HG03175 (cell line): ENCODE data around the gene RASSF4.

ENCODE experiments used
- ATAC-seq: cut with Tn5 transposase; IDR thresholded peaks from one replicate; pipeline ENCODE4 v1.9.1; 2021; ENCODE audit warnings: mild to moderate bottlenecking, moderate library complexity; ENCODE audit not compliant: unreplicated experiment

RASSF4 gene

DNA sequence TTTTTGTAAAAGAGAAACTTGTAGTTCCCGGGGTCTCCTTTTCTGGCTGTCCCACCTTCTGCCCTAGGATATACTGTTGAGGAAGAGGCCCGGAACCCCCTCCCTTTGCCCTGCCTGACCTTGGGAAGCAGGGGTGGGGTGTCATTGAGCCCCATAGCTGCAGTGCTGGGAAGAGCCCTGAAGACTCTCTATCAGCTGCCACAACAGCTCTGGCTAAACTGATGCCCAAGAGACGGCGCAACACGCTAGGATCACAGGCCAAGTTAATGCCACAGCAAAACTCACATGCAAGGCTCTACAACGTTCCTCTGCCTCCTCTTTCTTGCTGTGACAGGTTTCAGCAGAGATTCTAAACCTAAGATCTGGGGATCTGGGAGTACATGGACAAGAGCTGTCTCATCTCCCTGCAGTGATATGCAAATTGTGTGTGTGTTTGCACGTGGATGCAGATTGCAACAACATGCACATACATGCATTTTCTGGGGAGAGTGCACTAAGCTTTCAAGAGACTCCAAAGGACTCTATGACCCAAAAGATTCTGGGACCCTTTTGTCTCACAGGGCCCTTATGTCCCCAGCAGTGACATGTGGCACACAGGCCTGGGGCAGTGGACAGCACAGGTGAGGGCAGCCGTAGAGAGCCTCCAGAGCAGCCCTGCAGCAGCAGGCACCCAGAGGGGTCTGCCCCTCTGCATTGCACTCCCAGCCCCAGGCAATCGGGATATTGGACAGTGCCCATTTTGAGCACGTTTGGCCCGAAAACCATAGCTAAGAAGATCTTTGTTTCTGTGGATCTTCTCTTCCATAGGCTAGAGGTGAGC is 2.5 kb downstream of the RASSF4 start:
- no peak for ATAC-seq

DNA sequence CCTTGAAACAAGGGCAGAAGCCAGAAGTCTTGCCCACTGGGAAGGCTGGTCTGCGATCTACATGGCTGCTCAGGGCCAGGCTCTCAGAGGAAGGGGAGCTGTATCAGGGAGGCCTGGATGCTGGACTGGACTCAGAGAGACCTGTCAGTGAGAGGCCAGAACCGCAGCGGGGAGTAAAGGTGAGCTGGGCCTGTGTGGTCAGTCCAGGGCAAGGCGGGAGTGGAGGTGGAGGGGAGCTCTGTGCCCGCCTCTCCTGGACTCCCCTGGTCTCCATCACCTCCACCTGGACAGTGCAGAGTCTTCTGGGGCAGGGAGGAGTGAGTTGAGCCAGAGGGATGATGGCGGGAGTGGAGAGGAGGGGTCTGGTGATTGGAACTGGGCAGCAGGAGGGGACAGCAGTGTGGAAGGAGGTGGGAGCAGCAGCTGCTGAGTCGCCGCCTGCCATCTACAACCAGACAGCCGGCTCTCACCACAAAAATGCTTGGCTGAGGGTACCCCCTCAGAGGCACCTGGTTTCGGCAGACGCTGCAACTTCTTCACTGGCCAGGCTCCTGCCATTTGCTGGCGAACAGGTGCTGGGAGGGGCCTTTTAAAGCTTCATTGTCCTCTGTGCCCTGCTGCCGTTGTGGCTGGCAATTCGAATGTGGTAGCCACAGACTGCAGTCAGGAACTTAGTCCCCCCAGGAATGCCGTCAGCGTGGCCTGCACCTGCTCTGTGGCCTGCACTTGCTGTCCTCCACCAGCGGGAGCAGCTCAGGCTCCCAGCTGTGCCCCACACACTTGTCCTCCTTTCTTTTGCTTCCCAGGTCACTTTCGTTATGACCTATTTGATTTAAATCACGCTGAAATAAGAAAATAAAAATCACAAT is 3.5 kb downstream of the RASSF4 start:
- ATAC-seq, result no peak

DNA sequence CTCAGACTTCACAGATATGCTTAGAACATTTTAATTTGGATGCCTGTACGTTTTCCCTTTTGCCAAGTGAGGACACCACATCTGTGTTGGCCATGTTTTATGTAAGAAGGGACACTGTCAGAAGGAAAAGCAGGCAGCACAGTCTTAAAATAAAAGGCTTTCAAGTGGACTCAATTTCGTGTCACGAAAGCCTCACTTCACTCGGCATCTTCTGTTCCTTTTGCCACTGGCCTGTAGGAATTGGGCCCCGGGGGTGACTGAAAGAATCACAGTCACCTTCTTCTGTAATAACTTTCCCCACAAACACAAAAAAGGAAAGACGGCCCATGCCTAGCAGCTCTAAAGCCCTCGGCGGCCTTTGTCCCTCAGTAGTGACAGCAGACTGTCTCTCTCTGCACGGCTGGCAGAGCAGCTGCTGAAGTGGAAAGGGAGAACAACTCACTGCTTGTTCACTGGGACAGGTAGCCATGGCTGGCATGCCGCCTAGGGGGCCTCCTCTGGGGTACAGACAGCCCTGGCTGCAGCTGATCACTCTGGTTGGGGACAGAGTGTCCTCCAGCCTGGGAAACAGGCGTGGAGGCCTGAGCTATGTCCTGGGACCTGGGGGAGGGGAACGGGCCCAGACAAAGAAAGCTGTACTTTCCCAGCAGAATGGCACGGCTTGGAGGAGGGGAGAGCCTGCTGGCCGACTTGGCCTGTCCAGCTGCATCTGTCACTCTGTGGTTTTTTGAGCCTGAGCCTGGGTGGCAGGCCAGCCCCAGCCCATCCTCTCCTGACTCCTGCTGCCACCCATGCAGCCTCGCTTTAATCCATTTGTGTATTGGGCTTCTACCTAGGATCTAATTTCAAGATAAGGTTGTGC is 4.4 kb downstream of the RASSF4 start:
- ATAC-seq, result no peak

DNA sequence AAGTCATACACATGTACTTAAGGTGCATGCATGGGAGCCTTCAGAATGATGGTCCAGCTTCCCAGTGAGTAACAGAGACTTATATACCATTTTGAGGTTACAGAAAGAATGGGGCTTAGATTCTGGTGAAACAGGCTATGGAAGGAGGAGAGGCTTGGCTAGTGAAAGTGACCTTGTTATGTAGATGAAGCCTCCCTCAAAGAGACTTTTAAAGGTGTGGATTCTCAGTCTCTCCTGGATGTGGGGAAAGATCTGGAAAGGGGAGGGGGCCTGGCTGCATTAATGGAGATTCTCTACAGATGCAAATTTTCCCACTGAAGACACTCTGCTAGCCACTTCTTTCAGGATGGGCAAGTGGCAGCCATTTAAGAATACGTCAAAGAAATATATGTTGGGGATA is 5.5 kb downstream of the RASSF4 start:
- ATAC-seq, result no peak

DNA sequence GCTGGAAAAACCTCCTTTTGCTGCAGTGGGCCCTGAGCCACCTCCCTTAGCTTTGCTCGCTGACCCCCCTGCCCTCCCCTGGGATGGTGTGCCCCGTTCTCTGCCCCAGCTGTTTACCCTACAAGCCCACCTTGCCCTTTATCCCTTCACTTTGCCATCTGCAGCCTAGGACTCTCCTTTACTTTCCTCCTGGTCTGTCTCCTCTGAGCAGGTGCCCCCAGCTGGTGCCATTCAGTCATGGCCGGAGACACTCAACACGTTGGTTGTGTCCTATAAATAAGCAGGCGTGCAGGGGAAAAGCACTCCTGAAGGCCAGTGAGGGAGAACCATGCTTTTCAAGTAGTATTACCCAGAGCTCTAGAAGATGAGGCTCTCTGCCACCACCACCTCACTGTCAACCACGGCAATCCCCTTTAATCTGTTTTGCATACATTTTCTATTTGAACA is 6.1 kb downstream of the RASSF4 start:
- ATAC-seq, result no peak

DNA sequence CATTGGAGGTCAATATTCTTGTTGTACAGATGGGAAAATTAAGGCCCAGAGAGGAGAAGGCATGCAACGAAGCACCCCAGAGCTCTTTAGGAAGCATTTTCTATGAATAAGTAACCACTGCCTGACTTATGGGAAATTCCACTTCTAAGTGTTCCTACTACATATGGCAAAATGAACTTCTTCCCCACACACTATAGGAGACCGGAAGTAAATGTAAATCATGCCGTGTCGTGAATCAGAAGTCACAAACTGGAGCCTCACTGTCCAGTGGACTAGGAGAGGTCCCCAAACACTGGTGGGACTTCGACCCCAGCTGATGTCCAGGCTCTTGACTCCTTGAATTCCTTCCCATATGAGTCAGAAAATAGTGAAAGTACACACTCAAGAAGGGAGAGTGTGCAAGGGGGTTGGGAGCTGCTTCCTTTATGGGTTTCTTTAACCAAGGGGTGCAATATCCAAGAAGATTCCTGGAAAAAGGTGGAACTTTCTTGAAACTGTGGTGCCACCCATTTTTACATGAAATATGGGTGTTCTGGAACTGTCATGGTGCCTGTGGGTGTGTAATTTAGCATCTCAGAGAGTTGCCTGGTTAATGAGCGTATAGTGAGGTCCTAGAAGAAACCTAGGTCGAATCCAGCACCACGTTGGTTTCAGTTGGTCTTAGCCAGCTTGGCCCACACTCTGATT is 6.7 kb downstream of the RASSF4 start:
- no peak for ATAC-seq

DNA sequence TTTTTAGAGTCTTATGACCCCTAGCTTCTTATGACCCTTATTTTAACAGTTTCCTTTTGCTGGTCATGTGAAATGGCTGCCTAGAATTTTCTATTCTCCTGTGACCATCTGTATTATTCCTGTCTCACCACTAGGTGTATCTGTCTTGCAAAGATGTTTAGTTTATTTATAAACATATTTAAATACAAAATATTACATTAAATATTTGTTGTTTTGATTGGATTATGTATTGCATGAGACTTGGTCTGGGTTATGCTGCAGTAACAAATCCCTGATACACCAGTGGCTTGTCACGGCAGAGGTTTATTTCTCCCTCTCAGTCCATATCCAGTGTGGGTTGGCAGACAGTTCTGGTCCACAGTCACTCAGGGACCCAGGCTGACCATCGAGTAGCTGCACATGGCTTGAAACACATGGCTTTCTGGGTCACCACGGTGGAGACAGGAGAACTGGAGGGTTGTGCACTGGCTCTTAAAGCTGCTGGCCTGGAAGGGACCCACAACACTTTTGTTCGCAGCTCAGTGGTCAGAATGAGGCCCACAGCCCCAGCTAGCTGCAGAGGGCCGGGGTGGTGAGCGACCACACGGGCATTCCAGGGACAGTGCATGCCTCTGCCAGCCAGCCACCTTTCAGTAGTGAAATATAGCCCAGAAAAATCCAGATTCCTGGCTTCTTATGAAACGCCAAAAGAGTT is 7.4 kb downstream of the RASSF4 start:
- ATAC-seq, result no peak

DNA sequence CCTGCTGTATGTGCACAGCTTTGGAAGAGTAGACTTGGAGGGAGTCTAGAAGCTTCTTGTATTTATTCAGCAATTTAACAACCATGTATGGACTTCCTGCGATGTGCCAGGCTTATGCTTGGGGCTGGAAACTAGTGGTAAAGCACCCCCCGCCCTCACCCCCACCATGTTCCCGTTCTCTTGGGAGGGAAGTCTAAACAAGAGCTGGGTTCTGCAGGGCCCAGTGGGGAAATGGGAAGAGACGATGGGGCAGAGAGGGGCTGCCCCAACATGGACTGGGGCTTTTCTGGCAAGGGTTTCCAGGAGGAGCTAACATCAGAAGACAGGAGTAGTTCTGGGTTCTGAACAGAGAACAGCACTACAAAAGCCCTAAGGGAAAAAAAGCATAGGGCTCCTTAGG is 8.0 kb downstream of the RASSF4 start:
- no peak for ATAC-seq

DNA sequence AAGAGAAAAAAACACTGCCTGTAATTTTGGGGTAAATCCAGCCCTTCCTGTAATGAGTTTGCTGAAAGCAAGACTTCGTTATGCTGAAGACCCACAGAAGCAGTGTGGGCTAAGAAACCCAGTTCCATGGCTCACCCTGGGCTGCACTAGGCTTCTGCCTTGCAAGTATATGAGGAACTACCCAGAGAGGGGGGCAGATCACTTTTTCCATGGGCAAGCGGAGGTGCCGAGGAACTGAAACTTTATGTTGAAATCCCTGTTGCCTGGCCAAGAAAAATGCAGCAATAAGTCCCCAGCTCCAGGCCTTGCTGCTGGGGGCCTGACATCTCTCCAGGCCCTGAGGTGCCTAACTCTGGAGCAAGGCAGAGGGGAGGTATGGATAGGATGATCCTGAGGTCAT is 8.5 kb downstream of the RASSF4 start:
- ATAC-seq, result peak; percentile 30

DNA sequence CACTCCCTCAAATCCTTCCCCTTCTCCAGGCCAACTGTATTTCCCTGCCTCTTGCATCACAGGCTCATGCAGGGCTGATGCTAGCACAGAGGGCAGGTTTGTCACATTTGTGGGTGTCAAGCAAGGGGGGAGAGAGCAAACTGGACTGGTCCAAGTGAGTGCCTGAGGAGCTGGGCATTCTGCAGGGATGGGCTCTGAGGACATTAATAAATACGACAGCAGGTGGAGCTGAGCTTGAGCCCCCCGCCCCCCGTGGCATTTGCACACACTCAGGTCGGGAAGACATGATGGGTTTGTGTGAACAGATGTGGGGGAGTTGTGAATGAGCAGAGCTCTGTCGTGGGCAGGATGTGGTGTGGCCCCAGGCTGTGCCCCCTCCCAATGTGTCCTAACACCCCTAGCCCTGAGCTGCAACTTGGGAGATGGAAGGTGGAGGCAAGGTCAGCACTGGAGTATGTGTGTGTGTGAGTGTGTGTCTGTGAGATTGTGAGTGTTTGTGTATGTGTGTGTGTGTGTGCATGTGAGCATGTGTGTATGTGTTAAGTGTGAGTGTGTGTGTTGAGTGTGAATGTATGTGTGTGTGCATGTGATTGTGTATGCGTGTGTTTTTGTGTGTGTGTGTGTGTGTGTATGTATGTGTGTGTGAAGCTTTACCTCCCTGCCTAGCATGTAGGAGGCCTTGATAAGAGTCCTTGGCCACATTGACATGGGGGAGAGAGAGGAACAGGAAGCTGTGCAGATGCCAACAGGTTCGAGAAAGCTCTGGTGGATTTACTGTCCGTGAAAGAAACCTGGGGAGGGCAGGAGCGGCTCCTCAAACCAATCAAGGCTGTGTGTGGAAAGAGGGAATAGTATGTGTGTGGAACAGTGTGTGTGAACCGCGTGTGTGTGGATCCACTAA is 9.1 kb downstream of the RASSF4 start:
- peak; percentile 18 for ATAC-seq

DNA sequence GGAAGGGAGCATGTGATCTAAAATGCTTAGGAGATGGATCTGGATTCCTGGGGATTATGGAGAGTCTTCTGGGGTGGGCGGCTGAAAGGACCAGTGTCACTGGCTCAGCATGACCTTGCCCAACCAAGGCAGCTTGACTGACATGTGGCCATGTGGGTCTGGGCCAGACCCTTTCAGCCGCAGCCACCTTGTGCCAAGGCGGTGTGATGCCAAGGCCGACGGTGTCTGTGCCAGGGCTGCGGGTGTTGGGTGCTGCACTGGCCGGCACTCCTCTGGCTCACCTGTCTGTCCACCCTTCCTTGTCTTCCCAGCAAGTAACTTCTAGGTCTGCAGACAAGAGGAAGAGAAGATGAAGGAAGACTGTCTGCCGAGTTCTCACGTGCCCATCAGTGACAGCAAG is 10.3 kb downstream of the RASSF4 start:
- no peak for ATAC-seq

DNA sequence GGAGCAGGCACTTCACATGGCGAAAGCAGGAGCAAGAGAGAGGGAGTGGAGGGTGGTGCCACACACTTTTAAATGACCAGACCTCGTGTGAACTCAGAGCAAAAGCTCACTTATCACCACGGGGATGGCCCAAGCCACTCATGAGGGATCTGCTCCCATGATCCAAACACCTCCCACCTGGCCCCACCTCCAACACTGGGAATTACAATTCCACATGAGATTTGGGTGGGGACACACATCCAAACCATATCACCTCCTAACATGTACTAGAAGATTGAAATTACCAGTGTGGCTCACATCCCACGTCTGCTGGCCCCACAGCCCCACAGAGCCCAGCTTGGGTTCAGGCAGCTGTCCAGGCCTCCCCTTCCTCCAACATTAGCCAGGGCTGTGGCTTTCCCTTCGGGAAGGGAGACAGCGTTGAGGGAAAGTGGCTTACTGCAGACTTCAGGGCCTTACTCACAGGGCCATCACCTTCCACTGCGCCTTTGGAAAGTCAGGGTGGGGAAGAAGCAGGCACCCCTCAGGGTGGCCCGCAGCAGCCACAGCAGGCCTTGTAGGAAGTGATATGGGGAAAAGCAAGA is 11.3 kb downstream of the RASSF4 start:
- ATAC-seq, result no peak

DNA sequence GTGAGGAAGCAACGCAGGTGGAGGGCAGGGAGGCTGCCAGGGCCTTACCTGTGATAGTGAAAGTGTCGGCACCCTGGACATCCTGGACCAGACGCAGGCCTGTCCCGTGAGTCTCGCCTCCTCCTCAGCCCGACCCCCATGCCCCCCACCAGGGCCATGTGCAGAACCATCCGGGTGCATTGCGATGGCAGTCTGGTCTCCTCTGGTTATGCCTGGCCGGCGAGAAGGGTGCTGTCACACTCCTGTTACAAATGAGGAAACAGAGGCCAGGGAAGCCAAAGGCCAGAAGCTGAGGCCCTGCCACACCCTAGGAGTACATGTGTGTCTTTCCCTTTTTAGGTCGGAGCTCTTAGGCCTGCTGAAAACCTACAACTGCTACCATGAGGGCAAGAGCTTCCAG is 11.8 kb downstream of the RASSF4 start:
- ATAC-seq, result no peak

DNA sequence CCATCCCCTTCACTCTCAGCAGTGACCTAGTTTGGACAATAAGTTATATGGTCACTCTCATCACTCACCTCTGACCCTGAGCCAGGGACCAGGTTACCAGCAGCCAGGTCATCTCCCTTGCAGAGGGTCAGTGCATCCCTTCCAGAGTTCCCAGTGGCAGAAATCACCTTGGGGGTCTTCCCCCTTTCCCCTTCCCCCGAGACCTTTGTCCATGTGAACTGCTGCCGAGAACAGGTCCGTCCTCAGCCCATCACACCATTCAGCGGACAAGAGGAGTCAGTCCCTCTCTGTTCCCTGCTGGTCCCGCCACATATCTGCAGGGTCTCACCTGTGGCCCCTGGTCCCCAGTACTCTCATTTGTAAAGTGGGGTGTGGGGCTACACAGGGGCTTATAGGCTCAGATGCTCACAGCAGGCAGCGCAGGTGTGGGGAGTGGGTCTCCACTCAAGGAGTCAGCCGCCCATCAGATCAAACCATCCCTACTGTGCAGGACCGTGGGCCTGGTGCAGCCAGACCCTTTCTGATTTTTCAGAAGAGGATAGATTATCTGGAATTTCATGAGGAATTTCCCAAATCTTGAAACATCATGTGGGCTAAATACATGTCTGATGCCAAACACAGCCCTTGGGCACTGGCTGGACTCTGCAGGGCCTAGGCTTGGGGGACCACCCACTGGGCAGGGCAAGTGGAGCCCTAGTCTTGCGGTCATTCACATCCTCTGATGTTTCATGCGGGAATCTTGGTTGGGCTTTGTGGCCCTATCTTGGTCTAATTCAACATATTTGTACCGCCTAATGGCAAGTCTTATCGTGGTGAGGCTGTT is 12.5 kb downstream of the RASSF4 start:
- ATAC-seq, result no peak

DNA sequence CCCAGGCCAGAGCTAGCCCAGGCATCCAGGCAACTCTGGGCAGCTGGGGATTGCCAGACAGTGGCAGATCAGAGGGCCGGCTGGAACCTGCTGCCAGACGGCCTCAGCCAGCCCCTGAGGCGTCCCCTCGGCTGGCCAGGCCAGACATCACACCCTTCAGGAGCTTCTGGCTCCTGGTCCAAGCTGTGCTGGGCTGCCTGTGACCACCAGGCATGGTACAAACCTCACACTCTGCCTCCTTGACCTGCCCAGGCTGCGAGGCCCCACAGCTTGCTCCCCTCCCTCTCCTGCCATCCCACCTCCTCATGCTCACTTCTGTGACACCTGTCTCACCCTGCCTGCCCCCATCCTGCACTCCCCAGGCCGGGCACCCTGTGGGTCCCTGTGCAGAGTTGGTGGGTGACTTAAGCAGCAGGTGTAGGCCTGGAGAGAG is 13.3 kb downstream of the RASSF4 start:
- no peak for ATAC-seq

DNA sequence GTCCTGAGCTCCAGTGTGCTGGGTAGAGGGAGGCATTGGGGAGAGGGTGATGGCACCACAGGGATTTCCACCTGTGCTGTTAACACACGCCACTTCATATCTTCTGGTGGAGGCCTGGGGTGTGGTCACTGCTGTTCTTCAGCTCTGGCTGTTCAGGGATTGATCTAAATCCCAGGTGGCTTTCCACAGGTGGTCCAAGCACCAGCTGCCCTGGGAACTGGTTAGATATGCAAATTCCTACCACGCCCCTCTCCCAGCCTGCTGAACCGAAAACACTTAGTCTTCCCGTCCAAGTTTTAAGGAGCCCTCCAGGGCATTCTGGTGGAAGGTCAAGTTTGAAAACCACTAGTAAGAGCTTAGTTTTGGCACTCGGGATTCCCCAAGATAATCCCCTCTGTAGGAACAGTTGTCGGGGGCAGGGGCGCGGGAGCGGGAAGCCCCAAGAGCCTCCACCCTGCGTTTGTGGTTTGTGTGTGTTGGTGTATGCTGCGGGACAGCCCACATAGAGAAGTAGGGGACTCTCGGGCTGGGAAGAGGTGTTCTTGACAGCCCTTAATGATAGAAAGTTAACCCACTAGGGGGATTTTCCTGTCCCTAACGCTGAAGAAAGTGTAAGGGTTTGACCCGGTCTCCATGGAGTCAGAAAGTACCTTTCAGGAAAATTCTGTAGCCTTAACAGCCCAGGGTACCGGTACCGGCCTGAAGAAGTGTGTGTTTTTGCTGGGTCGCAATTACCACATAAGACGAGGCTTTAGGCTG is 13.9 kb downstream of the RASSF4 start:
- no peak for ATAC-seq

DNA sequence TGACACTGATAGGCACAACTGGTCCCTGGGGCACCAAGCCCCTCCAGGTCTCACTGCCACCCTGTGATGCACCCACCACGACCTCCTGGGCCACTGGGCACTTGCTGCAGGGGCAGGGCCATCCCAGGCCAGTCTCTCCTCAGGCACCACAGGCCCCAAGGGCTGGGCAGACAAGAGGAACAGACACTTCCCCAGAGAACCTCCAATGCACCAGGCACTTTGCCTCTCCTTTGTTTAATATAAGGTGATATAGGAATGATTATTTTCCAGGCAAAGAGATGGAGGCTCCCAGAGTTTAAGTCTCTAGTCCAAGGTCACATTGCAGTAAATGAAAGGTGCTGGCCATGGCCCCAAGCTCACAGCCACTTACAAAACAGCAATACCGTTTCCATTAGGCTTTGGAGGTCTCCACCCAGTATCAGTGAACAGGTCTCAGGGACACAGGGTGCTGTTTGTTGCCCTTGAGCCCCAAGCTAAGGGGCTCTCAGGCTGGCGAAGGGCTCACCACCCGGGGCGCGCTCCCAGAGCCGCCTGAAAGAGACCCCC is 14.6 kb downstream of the RASSF4 start:
- ATAC-seq, result no peak
